GM13976 (cell line): ENCODE results near the gene CHPF.

Experiments
- DNase-seq: peaks from one replicate; pipeline ENCODE4 v3.0.0; 2012; ENCODE audit warnings: low spot score
- CTCF ChIP-seq: IDR thresholded peaks from 2 replicates; pipeline ENCODE4 v1.5.1; 2012; ENCODE audit warnings: borderline replicate concordance, mild to moderate bottlenecking; ENCODE audit not compliant: insufficient read depth; ENCODE audit errors: extremely low read depth, missing control alignments, control extremely low read depth
- in situ Hi-C: fragments of 300-500 bp; cut with MboI; formaldehyde crosslinking; loops from one replicate; pipeline ENCODE4 v1.12.0; 2022; ENCODE audit warnings: low sequenced_read_pairs, mixed read lengths, inconsistent platforms; ENCODE audit not compliant: unreplicated experiment

CHPF gene

GRCh38 chr2:219508971-219509779 is 34.4 kb downstream of the CHPF start:
- DNase-seq = no peak
- no peak for TF ChIP-seq CTCF
- in situ Hi-C loops = no loop called here

- no peak for TF ChIP-seq CTCF
- in situ Hi-C loops = no loop called here
- DNase-seq = no peak
Measured at GRCh38 chr2:219508444-219508734, 35.2 kb downstream of the CHPF start.

- DNase-seq = no peak
- in situ Hi-C loops = no loop called here
- TF ChIP-seq CTCF = no peak
Measured at GRCh38 chr2:219507581-219508443, 35.8 kb downstream of the CHPF start.

GRCh38 chr2:219506802-219507526 is 36.6 kb downstream of the CHPF start:
- DNase-seq = no peak
- in situ Hi-C loops = no loop called here
- no peak for TF ChIP-seq CTCF

GRCh38 chr2:219506153-219506801 is 37.3 kb downstream of the CHPF start:
- no peak for DNase-seq
- in situ Hi-C loops = no loop called here
- TF ChIP-seq CTCF = no peak

- in situ Hi-C loops = no loop called here
- TF ChIP-seq CTCF = no peak
- no peak for DNase-seq
Measured at GRCh38 chr2:219505585-219505984, 38.0 kb downstream of the CHPF start.
